ENCODE data around the gene SLC37A3. TPM values are rescaled to one million over a fixed set of nuclear protein-coding genes. Genes with fewer than 3 reads are reported as not detected.

Gene SLC37A3
- total RNA-seq, 2 experiments from 2014 or later, result 8.0 to 10.0 TPM

DNA sequence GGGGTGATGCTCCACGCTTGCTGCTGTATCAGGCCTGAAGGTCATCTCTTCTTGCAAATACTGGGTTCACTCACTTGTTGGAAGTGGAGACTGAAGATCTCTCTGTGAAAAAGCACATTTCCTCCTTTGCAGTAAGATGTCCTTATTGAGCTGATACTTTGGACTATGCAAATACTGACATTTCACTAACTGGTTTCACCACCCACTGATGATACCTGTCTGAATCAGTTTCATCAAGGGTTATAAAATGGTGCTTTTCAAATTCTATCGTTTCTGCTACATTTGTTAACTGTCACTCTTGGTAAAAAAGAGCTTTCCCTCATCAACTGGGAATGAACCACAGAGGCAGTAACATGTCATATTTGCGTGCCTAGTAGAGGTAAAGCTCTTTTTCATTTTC lies 41.0 kb upstream of the SLC37A3 start:
- Histone ChIP-seq H3K9me3 (ENCODE audit: low read length) (no peaks in the 10 kb centered on the region), H3K79me2 (ENCODE audit: insufficient read depth, low read depth, low read length) (no peaks in the 10 kb centered on the region), H4K20me1 (ENCODE audit: insufficient read depth, low read length) (no peaks in the 10 kb centered on the region), H3K27ac (ENCODE audit: low read depth, low read length, poor library complexity, severe bottlenecking) (no peak overlapping the region), H2AFZ (ENCODE audit: low read length) (no peak overlapping the region), H3K9me2 (ENCODE audit: insufficient read depth, low read length) (no peaks in the 10 kb centered on the region), H3K4me1 (ENCODE audit: insufficient read depth, low read length, poor library complexity, severe bottlenecking) (no peaks in the 10 kb centered on the region), H3K36me3 (ENCODE audit: insufficient read depth, low read length) (no peaks in the 10 kb centered on the region), H3K4me2 (ENCODE audit: low read length) (no peak overlapping the region), H3K4me3 (ENCODE audit: low read depth, low read length, poor library complexity, severe bottlenecking) (no peak overlapping the region)
- TF ChIP-seq EZH2phosphoT487 (IDR thresholded peaks at IDR 0.05; ENCODE audit: borderline replicate concordance, low read depth, low read length), result no peak
- TF ChIP-seq, protein P1, sequence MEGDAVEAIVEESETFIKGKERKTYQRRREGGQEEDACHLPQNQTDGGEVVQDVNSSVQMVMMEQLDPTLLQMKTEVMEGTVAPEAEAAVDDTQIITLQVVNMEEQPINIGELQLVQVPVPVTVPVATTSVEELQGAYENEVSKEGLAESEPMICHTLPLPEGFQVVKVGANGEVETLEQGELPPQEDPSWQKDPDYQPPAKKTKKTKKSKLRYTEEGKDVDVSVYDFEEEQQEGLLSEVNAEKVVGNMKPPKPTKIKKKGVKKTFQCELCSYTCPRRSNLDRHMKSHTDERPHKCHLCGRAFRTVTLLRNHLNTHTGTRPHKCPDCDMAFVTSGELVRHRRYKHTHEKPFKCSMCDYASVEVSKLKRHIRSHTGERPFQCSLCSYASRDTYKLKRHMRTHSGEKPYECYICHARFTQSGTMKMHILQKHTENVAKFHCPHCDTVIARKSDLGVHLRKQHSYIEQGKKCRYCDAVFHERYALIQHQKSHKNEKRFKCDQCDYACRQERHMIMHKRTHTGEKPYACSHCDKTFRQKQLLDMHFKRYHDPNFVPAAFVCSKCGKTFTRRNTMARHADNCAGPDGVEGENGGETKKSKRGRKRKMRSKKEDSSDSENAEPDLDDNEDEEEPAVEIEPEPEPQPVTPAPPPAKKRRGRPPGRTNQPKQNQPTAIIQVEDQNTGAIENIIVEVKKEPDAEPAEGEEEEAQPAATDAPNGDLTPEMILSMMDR (conservative IDR thresholded peaks at IDR 0.05; ENCODE audit: low read length), result no peak
- no peak for DNase-seq (ENCODE audit: low spot score)
- ChIA-PET CTCF (ENCODE audit: unreplicated experiment) (interaction anchor here (0.5 kb wide), 1 partner anchor 39 kb away, joined by 4 read pairs; no protein-coding TSS in a partner anchor), POLR2A (interaction anchor here (0.6 to 1.5 kb wide), 2 partner anchors 62 to 221 kb away, joined by 3 read pairs; no protein-coding TSS in a partner anchor)
- no TSS peak for BruUV-seq (replicated peaks)
- intact Hi-C loops (cut with micrococcal nuclease; ENCODE audit: unreplicated experiment), result no loop called here

DNA sequence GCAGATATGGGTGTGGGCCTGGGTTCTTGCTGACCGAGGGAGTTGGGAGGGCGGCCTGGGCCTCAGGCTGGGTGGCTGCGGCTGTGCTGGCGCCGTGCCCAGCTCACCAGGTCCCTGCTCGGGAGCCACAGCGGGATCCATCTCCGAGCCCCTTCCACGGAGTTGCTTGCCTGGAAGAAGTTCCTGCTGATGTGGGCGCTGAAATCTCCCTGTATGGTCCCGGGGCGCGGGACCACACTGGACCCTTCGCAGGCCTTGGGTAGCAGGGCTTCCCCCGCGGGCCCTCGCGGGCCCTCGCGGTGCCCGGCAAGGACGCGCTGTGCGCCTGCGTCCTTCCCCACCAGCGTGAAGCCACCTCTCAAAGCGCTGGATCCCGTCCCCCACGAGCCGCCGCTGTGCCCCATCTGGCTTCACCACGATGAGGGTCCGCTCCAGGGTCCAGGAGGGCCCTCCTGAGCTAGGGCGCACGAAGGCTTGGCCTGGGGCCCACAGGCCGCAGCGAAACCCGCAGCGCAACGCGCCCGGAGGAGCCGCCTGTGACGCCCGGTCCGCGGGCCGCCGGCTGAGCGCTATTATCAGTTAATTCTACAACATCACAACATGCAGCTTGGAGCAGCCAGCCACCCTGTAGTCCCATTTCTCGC lies 37.0 kb upstream of the SLC37A3 start:
- CTCF ChIA-PET (ENCODE audit: unreplicated experiment), result no interaction called here
- no peak for TF ChIP-seq EZH2phosphoT487 (IDR thresholded peaks at IDR 0.05; ENCODE audit: borderline replicate concordance, low read depth, low read length)
- TF ChIP-seq, protein P1 (conservative IDR thresholded peaks at IDR 0.05; ENCODE audit: low read length), result no peak
- BruUV-seq (replicated peaks), result no TSS peak

DNA sequence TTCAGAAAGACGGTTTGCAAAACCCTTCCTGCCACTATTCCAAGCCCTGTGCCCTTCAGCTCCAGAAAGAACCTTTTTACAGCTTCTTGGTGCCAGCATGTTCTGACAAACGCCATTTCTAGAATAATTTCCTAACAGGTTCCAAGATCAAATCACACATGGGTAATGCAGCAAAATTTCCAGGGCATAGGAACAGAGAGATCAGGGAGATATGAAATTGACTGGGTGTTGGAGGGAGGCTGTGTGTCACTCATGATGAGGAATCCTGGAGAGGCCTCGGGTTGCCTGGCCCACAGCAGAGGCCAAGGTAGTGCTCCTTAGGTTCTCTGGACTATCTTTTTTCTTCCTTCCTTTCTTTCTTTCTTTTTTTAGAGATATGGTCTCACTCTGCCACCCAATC lies 35.1 kb upstream of the SLC37A3 start:
- Histone ChIP-seq H3K36me3 (ENCODE audit: insufficient read depth, low read length) (no peaks in the 10 kb centered on the region), H3K9me3 (ENCODE audit: low read length) (no peaks in the 10 kb centered on the region), H3K79me2 (ENCODE audit: insufficient read depth, low read depth, low read length) (no peaks in the 10 kb centered on the region), H3K4me2 (ENCODE audit: low read length) (no peak overlapping the region), H2AFZ (ENCODE audit: low read length) (no peak overlapping the region), H3K4me1 (ENCODE audit: insufficient read depth, low read length, poor library complexity, severe bottlenecking) (no peaks in the 10 kb centered on the region), H3K9me2 (ENCODE audit: insufficient read depth, low read length) (no peaks in the 10 kb centered on the region), H4K20me1 (ENCODE audit: insufficient read depth, low read length) (no peaks in the 10 kb centered on the region), H3K4me3 (ENCODE audit: low read depth, low read length, poor library complexity, severe bottlenecking) (no peak overlapping the region), H3K27ac (ENCODE audit: low read depth, low read length, poor library complexity, severe bottlenecking) (no peak overlapping the region)
- ChIA-PET POLR2A (no interaction called here), CTCF (ENCODE audit: unreplicated experiment) (no interaction called here)
- TF ChIP-seq EZH2phosphoT487 (IDR thresholded peaks at IDR 0.05; ENCODE audit: borderline replicate concordance, low read depth, low read length), result no peak
- TF ChIP-seq, protein P1 (conservative IDR thresholded peaks at IDR 0.05; ENCODE audit: low read length), result no peak
- intact Hi-C loops (cut with micrococcal nuclease; ENCODE audit: unreplicated experiment), result no loop called here
- DNase-seq (ENCODE audit: low spot score), result no peak
- BruUV-seq (replicated peaks), result no TSS peak

More for the DNA sequence above, 37.0 kb upstream of the SLC37A3 start:
- Histone ChIP-seq H4K20me1 (ENCODE audit: insufficient read depth, low read length) (no peaks in the 10 kb centered on the region), H3K4me1 (ENCODE audit: insufficient read depth, low read length, poor library complexity, severe bottlenecking) (no peaks in the 10 kb centered on the region), H3K4me3 (ENCODE audit: low read depth, low read length, poor library complexity, severe bottlenecking) (no peak overlapping the region), H3K27ac (ENCODE audit: low read depth, low read length, poor library complexity, severe bottlenecking) (no peak overlapping the region), H3K36me3 (ENCODE audit: insufficient read depth, low read length) (no peaks in the 10 kb centered on the region), H2AFZ (ENCODE audit: low read length) (no peak overlapping the region), H3K79me2 (ENCODE audit: insufficient read depth, low read depth, low read length) (no peaks in the 10 kb centered on the region), H3K9me3 (ENCODE audit: low read length) (no peaks in the 10 kb centered on the region), H3K9me2 (ENCODE audit: insufficient read depth, low read length) (no peaks in the 10 kb centered on the region), H3K4me2 (ENCODE audit: low read length) (no peak overlapping the region)
- DNase-seq (ENCODE audit: low spot score), result no peak
- POLR2A ChIA-PET, result no interaction called here
- intact Hi-C loops (cut with micrococcal nuclease; ENCODE audit: unreplicated experiment), result no loop called here
